Measurements from ENCODE around the gene GRIK2. TPM values are rescaled to one million over a fixed set of nuclear protein-coding genes. Genes with fewer than 3 reads are reported as not detected.

The GRIK2 gene
- total RNA-seq, 1 experiment from 2014 or later, result 0.70 TPM

DNA sequence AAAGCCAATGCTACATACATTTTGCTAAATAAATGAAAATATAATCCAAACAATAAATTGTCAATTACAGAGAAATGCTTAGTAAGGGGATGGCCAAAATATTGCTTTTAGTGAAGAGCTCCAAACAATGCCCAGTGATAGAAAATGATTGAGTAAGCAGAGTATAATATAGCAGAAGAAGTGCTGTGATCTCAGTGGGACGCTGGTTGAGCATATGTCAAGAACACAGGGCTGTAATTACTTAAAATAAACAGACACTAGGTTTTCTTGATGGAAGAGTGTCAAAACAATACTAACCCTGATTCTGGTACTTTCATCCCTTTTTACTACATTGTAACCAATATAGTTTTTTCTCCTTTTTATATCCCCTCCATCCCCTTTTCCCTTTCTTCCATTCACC lies 150.3 kb downstream of the GRIK2 start:
- DNase-seq, result no peak
- Mint-ChIP-seq H3K4me1 (peaks cover 0 to 4% of the 10 kb centered on the region in 2 experiments; a peak in 3 of 4 replicates), H3K9me3 (no peaks in the 10 kb centered on the region; a peak in 1 of 5 replicates), H3K27me3 (ENCODE audit: low read depth) (no peaks in the 10 kb centered on the region), H3K4me3 (no peak overlapping the region), H3K27ac (no peak overlapping the region), H3K36me3 (ENCODE audit: insufficient read depth in 1 of 3, low read depth in 3 of 3) (no peaks in the 10 kb centered on the region; a peak in 1 of 7 replicates)
- no peak overlapping the region for H4K5ac ChIP-seq (ENCODE audit: insufficient read length, low read depth, low read length)
- H3K23me2 ChIP-seq (ENCODE audit: insufficient read length, low read depth, low read length, poor library complexity, severe bottlenecking), result no peaks in the 10 kb centered on the region
- no peak overlapping the region for H2AFZ ChIP-seq (ENCODE audit: low read length)
- H3K79me2 ChIP-seq (ENCODE audit: insufficient read depth, low read length), result no peaks in the 10 kb centered on the region
- no peak overlapping the region for H3K27ac ChIP-seq (ENCODE audit: insufficient read length, low read depth, low read length)
- H2BK12ac ChIP-seq (ENCODE audit: insufficient read length, low read depth, low read length), result no peak overlapping the region
- no peak overlapping the region for H3K18ac ChIP-seq (ENCODE audit: insufficient read length, low read depth, low read length)
- no peaks in the 10 kb centered on the region for H3K27me3 ChIP-seq (ENCODE audit: insufficient read depth, low read length)
- TF ChIP-seq, protein P1, sequence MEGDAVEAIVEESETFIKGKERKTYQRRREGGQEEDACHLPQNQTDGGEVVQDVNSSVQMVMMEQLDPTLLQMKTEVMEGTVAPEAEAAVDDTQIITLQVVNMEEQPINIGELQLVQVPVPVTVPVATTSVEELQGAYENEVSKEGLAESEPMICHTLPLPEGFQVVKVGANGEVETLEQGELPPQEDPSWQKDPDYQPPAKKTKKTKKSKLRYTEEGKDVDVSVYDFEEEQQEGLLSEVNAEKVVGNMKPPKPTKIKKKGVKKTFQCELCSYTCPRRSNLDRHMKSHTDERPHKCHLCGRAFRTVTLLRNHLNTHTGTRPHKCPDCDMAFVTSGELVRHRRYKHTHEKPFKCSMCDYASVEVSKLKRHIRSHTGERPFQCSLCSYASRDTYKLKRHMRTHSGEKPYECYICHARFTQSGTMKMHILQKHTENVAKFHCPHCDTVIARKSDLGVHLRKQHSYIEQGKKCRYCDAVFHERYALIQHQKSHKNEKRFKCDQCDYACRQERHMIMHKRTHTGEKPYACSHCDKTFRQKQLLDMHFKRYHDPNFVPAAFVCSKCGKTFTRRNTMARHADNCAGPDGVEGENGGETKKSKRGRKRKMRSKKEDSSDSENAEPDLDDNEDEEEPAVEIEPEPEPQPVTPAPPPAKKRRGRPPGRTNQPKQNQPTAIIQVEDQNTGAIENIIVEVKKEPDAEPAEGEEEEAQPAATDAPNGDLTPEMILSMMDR (conservative IDR thresholded peaks at IDR 0.05), result no peak
- no peak overlapping the region for H4K91ac ChIP-seq (ENCODE audit: insufficient read length, low read depth, low read length)
- no peak overlapping the region for H4K8ac ChIP-seq (replicated peaks; ENCODE audit: insufficient read length, low read depth, low read length)
- no peaks in the 10 kb centered on the region for H3K79me1 ChIP-seq (ENCODE audit: insufficient read depth, low read depth, low read length, poor library complexity, severe bottlenecking)
- H2AK5ac ChIP-seq (ENCODE audit: insufficient read length, low read length), result no peak overlapping the region
- no peak overlapping the region for H3T11ph ChIP-seq (ENCODE audit: low read length)
- H3K23ac ChIP-seq (ENCODE audit: insufficient read length, low read depth, low read length), result no peak overlapping the region
- no peak overlapping the region for H3K4ac ChIP-seq (ENCODE audit: low read depth, low read length)
- H3K9me3 ChIP-seq (ENCODE audit: control insufficient read depth, low read depth, low read length), result no peaks in the 10 kb centered on the region
- WGBS (ENCODE audit: extremely low coverage, insufficient read length, low lambda C conversion rate), result no CpG with 5 or more reads among the region's 1 CpG
- no peaks in the 10 kb centered on the region for H4K20me1 ChIP-seq (ENCODE audit: control insufficient read depth, insufficient read depth, insufficient read length)
- no peak overlapping the region for H3K9ac ChIP-seq (ENCODE audit: extremely low read depth, insufficient read length, low read length)
- H2BK120ac ChIP-seq (ENCODE audit: low read depth, low read length, poor library complexity, severe bottlenecking), result no peak overlapping the region
- no peak overlapping the region for H2BK20ac ChIP-seq (ENCODE audit: low read depth, low read length, poor library complexity, severe bottlenecking)
- H2BK15ac ChIP-seq (ENCODE audit: low read depth, low read length), result no peak overlapping the region
- no peak overlapping the region for H2BK5ac ChIP-seq (ENCODE audit: insufficient read length, low read length)
- no peak overlapping the region for H3K56ac ChIP-seq (ENCODE audit: insufficient read length, low read depth, low read length)
- H3K4me2 ChIP-seq (ENCODE audit: insufficient read depth, insufficient read length, low read length), result no peak overlapping the region
- no peaks in the 10 kb centered on the region for H3K4me1 ChIP-seq (ENCODE audit: insufficient read depth, low read length)
- H3K14ac ChIP-seq (ENCODE audit: insufficient read depth, low read length), result no peak overlapping the region

All from H9 (cell line).